HEK293 (cell line): Measurements from ENCODE around the gene HERC4.

Source experiments
- CTCF ChIA-PET: fragments of 350-600 bp; formaldehyde crosslinking; extraction: SDS; loops from one replicate; lab custom pipeline; 2021; ENCODE audit warnings: antibody characterized with exemption; lab: Yijun Ruan, JAX
- POLR2A ChIA-PET: fragments of 300-600 bp; formaldehyde crosslinking; extraction: SDS; loops from one replicate; lab custom pipeline; 2020; ENCODE audit warnings: antibody characterized with exemption, inconsistent platforms; lab: Yijun Ruan, JAX
- H3K27ac ChIP-seq: fragments of 200-500 bp; sonication (Bioruptor generic); 2 replicates; pipeline ENCODE4 v1.5.1; 2014; ENCODE audit warnings: low read depth, low read length, control low read depth, inconsistent platforms; ENCODE audit errors: extremely low read depth
- H3K36me3 ChIP-seq, 2 experiments: fragments of 200-500 bp in 1 of 2; sonication (Bioruptor generic) in 1 of 2; 1 replicate in 1 of 2; 2 replicates in 1 of 2; pipeline ENCODE4 v1.5.1; 2014 to 2017; ENCODE audit warnings: inconsistent platforms in 2 of 2, low read length in 2 of 2; ENCODE audit not compliant: control insufficient read depth in 2 of 2, insufficient read depth in 1 of 2
- H3K4me1 ChIP-seq: fragments of 200-500 bp; sonication (Bioruptor generic); 2 replicates; pipeline ENCODE4 v1.5.1; 2014; ENCODE audit warnings: mild to moderate bottlenecking, low read length, inconsistent platforms; ENCODE audit not compliant: control insufficient read depth, insufficient read depth
- H3K4me3 ChIP-seq: 2 replicates; pipeline ENCODE4 v1.5.1; 2011; ENCODE audit warnings: low read depth, mild to moderate bottlenecking, control low read depth, low read length, moderate library complexity
- H3K9me3 ChIP-seq: fragments of 200-500 bp; sonication (Bioruptor generic); 2 replicates; pipeline ENCODE4 v1.5.1; 2014; ENCODE audit warnings: low read depth, low read length, inconsistent platforms; ENCODE audit not compliant: control insufficient read depth, insufficient read depth
- PATZ1 ChIP-seq: fragments of 450-650 bp; formaldehyde crosslinking; IDR thresholded peaks from 2 replicates; pipeline ENCODE4 v1.5.1; 2016; ENCODE audit warnings: missing biosample characterization, missing genetic modification characterization
- ZFP69B ChIP-seq: fragments of 450-650 bp; formaldehyde crosslinking; IDR thresholded peaks from 2 replicates; pipeline ENCODE4 v1.5.1; 2016; ENCODE audit warnings: missing biosample characterization, missing genetic modification characterization
- ZNF148 ChIP-seq: fragments of 450-650 bp; formaldehyde crosslinking; IDR thresholded peaks from 2 replicates; pipeline ENCODE4 v1.5.0; 2017; ENCODE audit warnings: missing biosample characterization, missing genetic modification characterization, borderline replicate concordance
- ZNF169 ChIP-seq: fragments of 450-650 bp; formaldehyde crosslinking; IDR thresholded peaks from 2 replicates; pipeline ENCODE4 v1.5.1; 2016; ENCODE audit warnings: missing biosample characterization, missing genetic modification characterization
- ZNF221 ChIP-seq: fragments of 450-650 bp; formaldehyde crosslinking; IDR thresholded peaks from 2 replicates; pipeline ENCODE4 v1.5.1; 2017; ENCODE audit warnings: missing biosample characterization, missing genetic modification characterization, borderline replicate concordance
- ZNF335 ChIP-seq: fragments of 450-650 bp; formaldehyde crosslinking; conservative IDR thresholded peaks from 2 replicates; pipeline ENCODE4 v1.5.1; 2016; ENCODE audit warnings: missing biosample characterization, missing genetic modification characterization
- ZNF654 ChIP-seq: fragments of 450-650 bp; formaldehyde crosslinking; IDR thresholded peaks from 2 replicates; pipeline ENCODE4 v1.5.1; 2016; ENCODE audit warnings: low read depth, missing biosample characterization, missing genetic modification characterization
- ZNF660 ChIP-seq: fragments of 450-650 bp; IDR thresholded peaks from 2 replicates; pipeline ENCODE4 v1.5.1; 2018; ENCODE audit warnings: missing biosample characterization, mild to moderate bottlenecking, missing genetic modification characterization
- ZSCAN16 ChIP-seq: fragments of 450-650 bp; formaldehyde crosslinking; IDR thresholded peaks from 2 replicates; pipeline ENCODE4 v1.5.1; 2016; ENCODE audit warnings: missing biosample characterization, missing genetic modification characterization
- TF ChIP-seq, protein P1 (sequence below): fragments of 450-650 bp; formaldehyde crosslinking; IDR thresholded peaks from 2 replicates; pipeline ENCODE4 v1.5.1; 2016; ENCODE audit warnings: missing biosample characterization, missing genetic modification characterization
- TF ChIP-seq, protein P2 (sequence below): fragments of 450-650 bp; formaldehyde crosslinking; IDR thresholded peaks from 2 replicates; pipeline ENCODE4 v1.5.1; 2017; ENCODE audit warnings: missing biosample characterization, missing genetic modification characterization
- TF ChIP-seq, protein P3 (sequence below): fragments of 450-650 bp; formaldehyde crosslinking; IDR thresholded peaks from 2 replicates; pipeline ENCODE4 v1.5.1; 2017; ENCODE audit warnings: missing biosample characterization, missing genetic modification characterization

Gene HERC4

DNA sequence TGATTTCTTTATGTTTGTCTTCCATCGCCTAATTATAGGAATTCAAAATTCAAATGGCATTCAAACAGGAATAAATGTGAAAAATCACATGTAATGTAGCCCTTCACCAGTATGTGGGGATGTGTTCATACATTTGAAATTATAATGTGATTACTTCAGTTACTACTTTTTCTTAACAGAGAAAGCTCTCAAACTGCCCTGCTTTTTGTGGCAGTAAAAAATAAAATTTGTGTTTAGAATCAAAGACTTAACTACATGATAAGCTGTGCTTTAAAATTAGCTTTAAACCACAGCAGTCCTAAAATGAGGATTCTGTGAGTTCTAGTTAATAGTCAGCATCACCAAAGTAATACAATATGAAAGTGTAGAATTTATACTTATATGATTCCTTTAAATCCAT is 7.8 kb upstream of the HERC4 start:
- Histone ChIP-seq H3K4me1 (no peaks in the 10 kb centered on the region), H3K36me3 (no peaks in the 10 kb centered on the region), H3K27ac (no peak overlapping the region), H3K9me3 (no peaks in the 10 kb centered on the region), H3K4me3 (no peak overlapping the region)
- TF ChIP-seq, protein P1, sequence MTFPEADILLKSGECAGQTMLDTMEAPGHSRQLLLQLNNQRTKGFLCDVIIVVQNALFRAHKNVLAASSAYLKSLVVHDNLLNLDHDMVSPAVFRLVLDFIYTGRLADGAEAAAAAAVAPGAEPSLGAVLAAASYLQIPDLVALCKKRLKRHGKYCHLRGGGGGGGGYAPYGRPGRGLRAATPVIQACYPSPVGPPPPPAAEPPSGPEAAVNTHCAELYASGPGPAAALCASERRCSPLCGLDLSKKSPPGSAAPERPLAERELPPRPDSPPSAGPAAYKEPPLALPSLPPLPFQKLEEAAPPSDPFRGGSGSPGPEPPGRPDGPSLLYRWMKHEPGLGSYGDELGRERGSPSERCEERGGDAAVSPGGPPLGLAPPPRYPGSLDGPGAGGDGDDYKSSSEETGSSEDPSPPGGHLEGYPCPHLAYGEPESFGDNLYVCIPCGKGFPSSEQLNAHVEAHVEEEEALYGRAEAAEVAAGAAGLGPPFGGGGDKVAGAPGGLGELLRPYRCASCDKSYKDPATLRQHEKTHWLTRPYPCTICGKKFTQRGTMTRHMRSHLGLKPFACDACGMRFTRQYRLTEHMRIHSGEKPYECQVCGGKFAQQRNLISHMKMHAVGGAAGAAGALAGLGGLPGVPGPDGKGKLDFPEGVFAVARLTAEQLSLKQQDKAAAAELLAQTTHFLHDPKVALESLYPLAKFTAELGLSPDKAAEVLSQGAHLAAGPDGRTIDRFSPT (tag by site-specific recombination) = no peak
- TF ChIP-seq ZNF654 (tag by site-specific recombination) (peak; percentile 72), ZNF660 (tag by site-specific recombination) (0 out of 2 replicates have a peak, but pooled peaks have one; percentile 19), ZNF335 (tag by site-specific recombination) (peak; percentile 35; the same call in 1 of the 2 replicates), ZNF169 (no peak)
- TF ChIP-seq, protein P2, sequence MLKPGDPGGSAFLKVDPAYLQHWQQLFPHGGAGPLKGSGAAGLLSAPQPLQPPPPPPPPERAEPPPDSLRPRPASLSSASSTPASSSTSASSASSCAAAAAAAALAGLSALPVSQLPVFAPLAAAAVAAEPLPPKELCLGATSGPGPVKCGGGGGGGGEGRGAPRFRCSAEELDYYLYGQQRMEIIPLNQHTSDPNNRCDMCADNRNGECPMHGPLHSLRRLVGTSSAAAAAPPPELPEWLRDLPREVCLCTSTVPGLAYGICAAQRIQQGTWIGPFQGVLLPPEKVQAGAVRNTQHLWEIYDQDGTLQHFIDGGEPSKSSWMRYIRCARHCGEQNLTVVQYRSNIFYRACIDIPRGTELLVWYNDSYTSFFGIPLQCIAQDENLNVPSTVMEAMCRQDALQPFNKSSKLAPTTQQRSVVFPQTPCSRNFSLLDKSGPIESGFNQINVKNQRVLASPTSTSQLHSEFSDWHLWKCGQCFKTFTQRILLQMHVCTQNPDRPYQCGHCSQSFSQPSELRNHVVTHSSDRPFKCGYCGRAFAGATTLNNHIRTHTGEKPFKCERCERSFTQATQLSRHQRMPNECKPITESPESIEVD (tag by site-specific recombination) = peak; percentile 23; the same call in 1 of the 2 replicates
- ChIA-PET CTCF (interaction anchor here (0.6 to 5.7 kb wide), 17 partner anchors 11 to 249 kb away, joined by 3 to 78 read pairs (median 3); no protein-coding TSS in a partner anchor), POLR2A (interaction anchor here (0.5 kb wide), 1 partner anchor 11 kb away, joined by 5 read pairs; no protein-coding TSS in a partner anchor)

GRCh38 chr10:68081916-68082315 is 6.8 kb upstream of the HERC4 start:
- no peak overlapping the region for H3K27ac ChIP-seq
- H3K9me3 ChIP-seq = no peaks in the 10 kb centered on the region
- no peak overlapping the region for H3K4me3 ChIP-seq
- H3K36me3 ChIP-seq = no peaks in the 10 kb centered on the region
- H3K4me1 ChIP-seq = no peaks in the 10 kb centered on the region
- POLR2A ChIA-PET = no interaction called here
- CTCF ChIA-PET = interaction anchor here (0.7 to 5.7 kb wide), 3 partner anchors 74 to 289 kb away, joined by 4 to 78 read pairs (median 12); no protein-coding TSS in a partner anchor
- TF ChIP-seq ZSCAN16 (tag by site-specific recombination) = no peak
- TF ChIP-seq, protein P3, sequence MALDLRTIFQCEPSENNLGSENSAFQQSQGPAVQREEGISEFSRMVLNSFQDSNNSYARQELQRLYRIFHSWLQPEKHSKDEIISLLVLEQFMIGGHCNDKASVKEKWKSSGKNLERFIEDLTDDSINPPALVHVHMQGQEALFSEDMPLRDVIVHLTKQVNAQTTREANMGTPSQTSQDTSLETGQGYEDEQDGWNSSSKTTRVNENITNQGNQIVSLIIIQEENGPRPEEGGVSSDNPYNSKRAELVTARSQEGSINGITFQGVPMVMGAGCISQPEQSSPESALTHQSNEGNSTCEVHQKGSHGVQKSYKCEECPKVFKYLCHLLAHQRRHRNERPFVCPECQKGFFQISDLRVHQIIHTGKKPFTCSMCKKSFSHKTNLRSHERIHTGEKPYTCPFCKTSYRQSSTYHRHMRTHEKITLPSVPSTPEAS = no peak
- TF ChIP-seq ZNF221 (tag by site-specific recombination) = no peak
- no peak for TF ChIP-seq ZNF148 (tag by site-specific recombination)
- TF ChIP-seq ZFP69B (tag by site-specific recombination) = no peak
- TF ChIP-seq PATZ1 (tag by site-specific recombination) = no peak
